NCI-H1436 treated with DMSO at 0.1 percent for 48 hours (cell line): ENCODE data around the gene UPP2.

Experiments used
- DNase-seq: peaks from one replicate; lab custom pipeline; 2025; lab: John Stamatoyannopoulos, UW

UPP2 gene

GRCh38 chr2:158142568-158143332, 41.1 kb downstream of the UPP2 start:
- no peak for DNase-seq

DNA sequence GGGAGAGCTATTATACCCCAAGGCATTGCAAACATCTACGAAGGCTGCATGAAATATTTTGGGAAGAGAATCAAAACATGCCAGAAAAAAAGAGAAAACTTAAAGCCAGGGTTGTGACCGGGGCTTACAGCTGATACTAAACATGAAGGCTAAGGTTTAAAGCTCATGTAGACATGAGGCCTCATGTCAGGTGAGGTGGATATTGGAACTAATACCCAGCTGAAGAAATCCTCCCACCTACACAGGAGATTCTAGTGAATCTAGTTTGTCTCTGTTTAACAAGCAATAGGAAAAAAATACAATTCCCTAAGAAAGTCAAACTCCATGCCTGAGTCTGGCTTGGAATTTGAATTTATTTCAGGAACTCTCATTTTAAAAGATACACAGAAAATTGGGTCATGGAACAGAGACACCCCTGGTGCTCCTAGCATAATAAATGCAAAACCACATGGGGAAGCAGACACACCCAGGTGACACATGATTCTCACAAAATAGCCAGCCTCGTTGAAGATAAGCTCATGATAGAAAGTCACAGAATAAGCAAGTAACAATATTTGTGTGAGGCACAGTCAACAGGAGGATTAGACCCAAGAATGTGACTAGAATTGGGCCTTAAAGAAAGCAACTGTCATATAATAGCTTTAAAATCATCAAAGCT, 42.2 kb downstream of the UPP2 start:
- no peak for DNase-seq

DNA sequence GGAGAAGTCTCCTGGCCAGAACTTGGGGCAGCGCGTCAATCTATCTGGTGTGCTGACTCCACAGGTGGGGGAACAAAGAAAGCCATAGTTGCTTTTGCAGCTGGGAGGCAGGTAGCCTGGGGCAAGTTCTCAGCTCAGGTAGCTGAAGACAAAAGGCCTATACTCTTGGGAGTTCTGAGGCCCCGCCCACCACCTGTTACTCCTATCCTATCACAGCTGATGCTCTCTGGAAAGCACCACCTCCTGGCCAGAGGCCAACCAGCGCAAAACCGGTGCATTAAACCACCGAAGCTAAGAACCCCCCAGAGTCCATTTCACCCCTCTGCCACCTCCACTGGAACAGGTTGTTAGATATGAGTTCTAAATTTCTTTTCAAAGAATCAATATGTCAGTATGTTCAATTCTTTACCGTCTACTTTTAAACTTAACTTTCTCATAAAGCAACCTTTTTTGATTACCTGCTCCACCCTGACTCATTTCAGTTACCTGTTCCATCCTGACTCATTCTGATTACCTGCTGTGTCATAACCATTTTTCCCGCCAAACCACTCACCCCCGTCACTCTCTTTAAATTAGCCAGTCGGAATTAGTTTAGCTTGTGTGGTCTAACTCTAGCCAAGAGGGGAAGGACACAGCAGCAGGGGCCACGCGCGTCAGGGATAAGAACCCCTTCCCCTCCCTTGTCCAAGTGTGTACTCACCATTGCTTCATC, 43.4 kb downstream of the UPP2 start:
- DNase-seq, result no peak

DNA sequence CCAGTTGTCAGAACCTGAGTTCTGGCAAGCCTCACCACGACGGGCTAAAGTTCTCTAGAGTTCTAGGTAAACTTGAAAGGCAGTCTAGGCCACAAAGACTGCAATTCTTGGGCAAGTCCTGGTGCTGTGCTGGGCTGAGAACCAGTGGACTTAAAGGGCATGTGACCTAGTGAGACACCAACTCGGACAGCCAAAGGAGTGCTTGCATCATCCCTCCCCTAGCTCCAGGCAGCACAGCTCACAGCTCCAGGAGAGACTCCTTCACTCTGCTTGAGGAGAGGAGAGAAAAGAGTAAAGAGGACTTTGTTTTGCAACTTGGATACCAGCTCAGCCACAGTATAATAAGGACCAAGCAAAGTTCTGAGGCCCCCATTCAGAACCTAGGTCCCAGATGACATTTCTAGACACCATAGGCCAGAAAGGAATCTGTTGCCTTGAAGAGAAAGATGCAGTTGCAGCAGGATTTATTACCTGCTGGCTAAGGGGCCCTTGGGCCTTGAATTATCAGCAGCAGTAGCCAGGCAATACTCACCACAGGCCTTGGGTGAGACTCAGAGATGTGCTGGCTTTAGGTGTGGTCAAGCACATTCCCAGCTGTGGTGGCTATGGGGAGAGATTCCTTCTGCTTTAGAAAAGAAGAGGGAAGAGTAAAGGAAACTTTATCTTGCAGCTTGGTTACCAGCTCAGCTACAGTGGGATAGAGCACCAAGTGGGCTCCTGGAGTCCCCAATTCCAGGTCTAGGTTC, 51.8 kb downstream of the UPP2 start:
- no peak for DNase-seq

- no peak for DNase-seq
These were observed 52.9 kb downstream of the UPP2 start for GRCh38 chr2:158154596-158154995.

GRCh38 chr2:158172719-158173118, 71.0 kb downstream of the UPP2 start:
- DNase-seq, result no peak

DNA sequence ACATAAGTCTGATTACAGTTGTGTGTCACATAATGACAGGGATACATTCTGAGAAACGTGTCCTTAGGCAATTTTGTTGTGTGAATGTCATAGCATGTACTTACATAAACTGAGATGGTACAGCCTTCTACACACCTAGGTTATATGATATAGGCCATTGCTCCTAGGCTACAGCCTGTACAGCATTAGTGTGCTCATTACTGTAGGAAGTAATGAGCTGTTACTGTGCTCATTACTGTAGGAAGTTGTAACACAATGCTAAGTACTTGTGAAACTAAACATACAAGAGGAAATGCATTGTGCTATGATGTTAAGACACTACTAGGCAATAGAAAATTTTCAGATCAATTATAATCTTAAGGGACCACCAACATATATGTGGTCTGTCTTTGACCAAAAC, 72.8 kb downstream of the UPP2 start:
- no peak for DNase-seq

DNA sequence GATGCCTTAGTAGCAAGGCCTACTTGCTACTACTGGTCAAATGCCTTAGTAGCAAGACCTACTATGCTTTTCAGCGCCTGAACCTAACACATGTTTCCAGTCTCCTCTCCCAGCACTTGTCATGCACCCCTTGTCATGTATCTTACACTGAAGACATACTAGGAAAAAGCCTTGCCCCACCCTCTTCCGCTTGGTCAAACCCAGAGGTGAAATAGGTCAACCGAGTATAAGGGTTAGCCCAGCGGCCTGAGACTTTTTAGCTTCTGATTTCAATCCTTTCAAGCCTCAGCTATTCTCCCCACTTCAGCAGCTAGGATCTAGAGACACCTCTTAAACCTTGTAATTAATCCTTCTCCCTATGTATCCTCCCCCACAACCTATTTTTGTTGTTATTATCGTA, 73.3 kb downstream of the UPP2 start:
- DNase-seq, result no peak

DNA sequence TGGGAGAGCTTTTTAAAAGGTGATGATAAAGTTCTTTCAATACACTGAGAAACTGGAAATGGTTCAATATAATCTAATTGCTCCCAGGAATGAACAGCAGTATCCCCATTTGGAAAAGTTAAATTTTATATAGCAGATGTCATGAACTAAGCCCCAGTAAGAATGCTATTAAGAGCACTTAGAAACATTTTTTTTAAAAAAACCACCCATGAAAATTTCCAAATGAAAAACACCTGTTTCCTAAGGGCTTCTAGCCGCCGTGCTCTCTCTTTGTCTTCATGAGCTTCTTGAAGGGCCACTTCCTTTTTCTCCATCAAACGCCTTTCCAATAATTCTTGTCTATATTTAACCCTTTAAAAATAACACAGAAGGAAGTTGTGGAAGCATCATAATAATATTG, 77.0 kb downstream of the UPP2 start:
- DNase-seq, result no peak

DNA sequence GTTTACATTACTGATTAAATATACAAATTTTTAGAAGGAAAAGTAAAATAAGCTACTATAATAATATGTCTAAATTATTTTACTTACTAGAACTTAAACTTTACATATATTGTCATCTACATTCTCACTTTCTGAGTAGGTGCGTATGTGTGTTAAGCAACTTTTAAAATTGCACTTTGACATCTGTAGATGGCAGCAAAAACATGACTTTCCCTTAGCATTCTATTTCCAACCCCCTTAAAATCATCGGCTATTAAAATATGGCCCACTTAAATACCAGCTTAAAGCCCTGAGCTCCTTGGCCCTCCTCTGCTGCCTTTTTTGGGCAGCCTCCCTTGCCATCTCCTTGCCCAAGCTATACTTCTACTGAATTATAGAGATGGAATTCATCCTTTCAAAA, 78.0 kb downstream of the UPP2 start:
- DNase-seq, result no peak

DNA sequence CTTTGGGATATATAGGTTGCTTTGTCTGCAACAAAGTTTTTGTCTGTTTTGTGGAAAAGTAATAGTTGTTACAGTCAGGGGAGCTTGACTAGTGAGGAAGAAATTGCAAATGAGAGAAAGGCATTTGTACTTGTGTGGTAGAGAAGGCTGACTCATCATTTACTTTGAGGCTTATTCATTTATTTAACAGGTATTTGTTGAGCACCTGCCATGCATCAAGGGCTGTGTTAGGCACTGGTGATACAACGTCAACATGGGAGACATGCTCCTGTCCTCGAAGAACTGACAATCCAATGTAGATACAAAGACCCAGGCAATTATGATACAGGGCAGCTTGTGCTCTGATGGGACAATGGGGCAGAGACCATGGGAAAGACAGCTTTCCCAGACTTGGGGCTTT, 79.5 kb downstream of the UPP2 start:
- DNase-seq, result no peak

DNA sequence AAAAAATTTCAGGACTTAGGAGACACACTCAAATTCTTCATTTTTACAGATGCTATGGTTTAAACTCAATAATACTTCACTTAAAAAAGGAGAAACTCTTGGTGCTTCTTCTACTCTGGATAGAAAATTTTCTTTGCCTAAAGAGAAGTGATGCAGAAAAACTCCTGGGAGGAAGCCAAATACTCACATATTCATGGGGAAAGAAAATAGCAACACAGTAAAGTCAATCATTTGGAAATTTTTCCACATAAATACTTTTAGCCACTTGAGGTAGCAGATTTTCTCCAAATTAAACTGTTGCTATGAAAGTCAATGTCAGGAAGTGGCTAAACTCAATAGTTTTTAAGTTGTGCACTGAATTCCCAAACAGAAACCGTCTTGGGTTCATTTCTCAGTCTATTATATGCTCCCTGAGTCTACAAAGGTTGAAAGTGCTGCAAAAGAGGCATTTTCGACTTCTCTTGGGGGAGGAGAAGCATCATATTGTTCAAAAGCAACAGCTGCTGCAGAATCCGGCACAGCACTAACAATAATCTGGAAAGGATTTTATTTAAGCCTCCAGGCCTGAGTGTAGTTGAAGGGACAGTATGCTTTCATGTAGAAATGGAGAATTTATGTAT, 81.1 kb downstream of the UPP2 start:
- no peak for DNase-seq

- DNase-seq, result no peak
These were observed 82.3 kb downstream of the UPP2 start for GRCh38 chr2:158184001-158184400.

DNA sequence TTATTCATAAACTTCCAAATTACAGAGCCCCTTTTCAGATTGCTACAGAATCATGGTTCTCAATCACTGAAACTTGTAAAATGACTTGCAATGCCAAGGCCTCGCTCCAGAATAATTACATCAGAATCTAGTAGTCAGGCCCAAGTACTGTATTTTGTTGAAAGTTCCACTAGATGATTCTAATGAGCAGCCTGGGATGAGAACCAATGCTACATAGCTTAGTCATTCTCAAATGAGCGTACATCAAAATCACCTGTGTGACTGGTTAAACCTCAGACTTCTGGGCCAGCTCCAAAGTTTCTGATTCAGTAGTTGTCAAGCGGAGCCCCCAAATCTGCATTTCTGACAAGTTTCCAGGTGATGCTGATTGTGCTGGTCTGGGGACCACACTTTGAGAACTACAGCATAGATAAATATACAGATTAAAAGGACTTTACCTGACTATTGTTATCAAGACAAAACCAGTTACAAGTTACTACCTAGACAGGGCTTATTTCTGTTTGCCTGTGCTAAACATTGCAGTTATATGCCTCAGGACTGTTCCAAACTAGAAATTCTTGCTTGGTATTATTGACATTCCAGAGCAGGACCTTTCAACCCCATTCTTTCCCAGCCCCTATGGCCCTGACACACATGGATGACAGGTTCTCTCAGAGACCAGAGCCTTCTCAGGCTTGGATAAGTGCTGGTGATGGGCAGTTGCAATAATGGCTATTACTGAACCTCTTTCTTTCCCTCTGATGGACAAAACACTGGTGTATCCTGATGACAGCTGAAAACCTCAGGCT, 83.1 kb downstream of the UPP2 start:
- DNase-seq, result no peak
